ENCODE measurements around the gene CA11.

The CA11 gene

GRCh38 chr19:48623556-48624066 is 22.4 kb downstream of the CA11 start:
- DNase-seq (ENCODE audit: insufficient read length): no peak
- TF ChIP-seq POLR2AphosphoS5 (IDR thresholded peaks at IDR 0.05; ENCODE audit: low read depth, low read length) (no peak), TAF1 (IDR thresholded peaks at IDR 0.05; ENCODE audit: borderline replicate concordance, low read depth, low read length) (no peak), POLR2A (IDR thresholded peaks at IDR 0.05; ENCODE audit: low read depth, low read length) (no peak)
- no peak for FAIRE-seq

GRCh38 chr19:48619692-48620585 is 26.0 kb downstream of the CA11 start:
- TF ChIP-seq TAF1 (IDR thresholded peaks at IDR 0.05; ENCODE audit: borderline replicate concordance, low read depth, low read length): no peak
- TF ChIP-seq POLR2A (IDR thresholded peaks at IDR 0.05; ENCODE audit: low read depth, low read length): no peak
- no peak for TF ChIP-seq POLR2AphosphoS5 (IDR thresholded peaks at IDR 0.05; ENCODE audit: low read depth, low read length)
- FAIRE-seq (no peak), DNase-seq (ENCODE audit: insufficient read length) (no peak)

- FAIRE-seq: peak; percentile 98
- peak; percentile 98 for TF ChIP-seq TAF1 (IDR thresholded peaks at IDR 0.05; ENCODE audit: borderline replicate concordance, low read depth, low read length)
- peak; percentile 97 for TF ChIP-seq POLR2A (IDR thresholded peaks at IDR 0.05; ENCODE audit: low read depth, low read length)
- peak; percentile 97 for TF ChIP-seq POLR2AphosphoS5 (IDR thresholded peaks at IDR 0.05; ENCODE audit: low read depth, low read length)
- peak; percentile 97 for DNase-seq (ENCODE audit: insufficient read length)
Measured at GRCh38 chr19:48618916-48619691, 26.9 kb downstream of the CA11 start, which contains the start of the genes RPL18 and SPHK2. RPL18 (minus strand) TSS chr19:48619178; CDS start chr19:48619143, 35 bp downstream. SPHK2 (plus strand) TSS chr19:48619506; CDS start chr19:48620515, 1,009 bp downstream.

GRCh38 chr19:48618278-48618915 is 27.6 kb downstream of the CA11 start:
- DNase-seq (ENCODE audit: insufficient read length) (no peak), FAIRE-seq (no peak)
- no peak for TF ChIP-seq POLR2A (IDR thresholded peaks at IDR 0.05; ENCODE audit: low read depth, low read length)
- no peak for TF ChIP-seq TAF1 (IDR thresholded peaks at IDR 0.05; ENCODE audit: borderline replicate concordance, low read depth, low read length)
- peak; percentile 31; the same call in 1 of the 2 replicates for TF ChIP-seq POLR2AphosphoS5 (IDR thresholded peaks at IDR 0.05; ENCODE audit: low read depth, low read length)

- TF ChIP-seq TAF1 (IDR thresholded peaks at IDR 0.05; ENCODE audit: borderline replicate concordance, low read depth, low read length) (no peak), POLR2AphosphoS5 (IDR thresholded peaks at IDR 0.05; ENCODE audit: low read depth, low read length) (no peak), POLR2A (IDR thresholded peaks at IDR 0.05; ENCODE audit: low read depth, low read length) (no peak)
- DNase-seq (ENCODE audit: insufficient read length) (no peak), FAIRE-seq (no peak)
Measured at GRCh38 chr19:48617146-48617937, 28.6 kb downstream of the CA11 start.

- TF ChIP-seq POLR2A (IDR thresholded peaks at IDR 0.05; ENCODE audit: low read depth, low read length): no peak
- DNase-seq (ENCODE audit: insufficient read length): no peak
- no peak for FAIRE-seq
Measured at GRCh38 chr19:48616491-48617056, 29.4 kb downstream of the CA11 start.

- no peak for DNase-seq (ENCODE audit: insufficient read length)
- TF ChIP-seq TAF1 (IDR thresholded peaks at IDR 0.05; ENCODE audit: borderline replicate concordance, low read depth, low read length): no peak
- no peak; the same call in 1 of the 2 replicates for TF ChIP-seq POLR2AphosphoS5 (IDR thresholded peaks at IDR 0.05; ENCODE audit: low read depth, low read length)
- no peak for TF ChIP-seq POLR2A (IDR thresholded peaks at IDR 0.05; ENCODE audit: low read depth, low read length)
- FAIRE-seq: no peak
Measured at GRCh38 chr19:48616041-48616436, 29.9 kb downstream of the CA11 start.

GRCh38 chr19:48615231-48616040 is 30.6 kb downstream of the CA11 start:
- no peak for TF ChIP-seq TAF1 (IDR thresholded peaks at IDR 0.05; ENCODE audit: borderline replicate concordance, low read depth, low read length)
- TF ChIP-seq POLR2A (IDR thresholded peaks at IDR 0.05; ENCODE audit: low read depth, low read length): no peak
- TF ChIP-seq POLR2AphosphoS5 (IDR thresholded peaks at IDR 0.05; ENCODE audit: low read depth, low read length): no peak
- no peak for FAIRE-seq
- no peak for DNase-seq (ENCODE audit: insufficient read length)

- TF ChIP-seq TAF1 (IDR thresholded peaks at IDR 0.05; ENCODE audit: borderline replicate concordance, low read depth, low read length) (no peak), POLR2A (IDR thresholded peaks at IDR 0.05; ENCODE audit: low read depth, low read length) (peak; percentile 73; the same call in 1 of the 2 replicates), POLR2AphosphoS5 (IDR thresholded peaks at IDR 0.05; ENCODE audit: low read depth, low read length) (peak; percentile 76; the same call in 1 of the 2 replicates)
- DNase-seq (ENCODE audit: insufficient read length): no peak
- FAIRE-seq: no peak
Measured at GRCh38 chr19:48614436-48615230, 31.4 kb downstream of the CA11 start, which contains the start of gene FAM83E. FAM83E (minus strand) TSS chr19:48615076; CDS start chr19:48613372, 1,704 bp downstream.

All from GM12892 (cell line).